Measurements from ENCODE around the gene CARS1. TPM values are rescaled to one million over a fixed set of nuclear protein-coding genes. Genes with fewer than 3 reads are reported as not detected.

The CARS1 gene
- total and polyA plus RNA-seq, 2 donors (not counting 1 experiment from before 2014, with no cell fraction given) = 31.3 to 49.5 TPM

DNA sequence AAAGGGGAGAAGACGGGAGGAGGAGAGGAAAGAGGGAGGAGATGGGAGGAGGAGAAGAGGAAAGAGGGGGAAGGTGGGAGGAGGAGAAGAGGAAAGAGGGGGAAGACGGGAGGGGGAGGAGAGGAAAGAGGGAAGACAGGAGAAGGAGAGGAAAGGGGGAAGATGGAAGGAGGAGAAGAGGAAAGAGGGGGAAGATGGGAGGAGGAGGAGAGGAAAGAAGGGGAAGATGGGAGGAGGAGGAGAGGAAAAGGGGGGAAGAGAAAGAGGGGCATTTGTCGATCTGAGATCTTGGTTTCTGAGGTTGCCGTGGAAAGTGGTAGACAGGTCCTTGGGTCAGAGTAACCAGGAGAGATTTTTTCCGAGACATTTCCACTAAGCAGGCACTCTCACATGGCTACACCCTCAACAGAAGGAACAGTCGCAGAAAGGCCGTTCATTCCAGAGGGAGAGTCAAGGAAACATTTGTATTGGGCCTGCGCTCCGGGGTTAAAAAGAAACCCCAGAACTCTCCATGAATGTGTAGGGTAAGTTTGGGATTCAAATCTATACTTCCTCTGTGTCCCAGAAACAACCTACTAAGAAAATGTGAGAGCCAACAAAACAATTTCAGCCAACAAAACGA lies 39.8 kb upstream of the CARS1 start:
- Histone ChIP-seq H3K4me1 (ENCODE audit: control insufficient read depth in 2 of 2, insufficient read depth in 2 of 2, low read length in 2 of 2) (peaks cover 0 to under 1% of the 10 kb centered on the region in 2 donors), H4K20me1 (ENCODE audit: control insufficient read depth, insufficient read depth, low read length, poor library complexity, severe bottlenecking) (no peaks in the 10 kb centered on the region), H3K4me2 (replicated peaks; ENCODE audit: low read depth, low read length, poor library complexity, severe bottlenecking) (no peak overlapping the region), H2AFZ (ENCODE audit: insufficient read depth, low read depth, low read length, poor library complexity, severe bottlenecking) (no peak overlapping the region), H3K4me3 (ENCODE audit: control extremely low read depth in 1 of 5, extremely low read depth in 1 of 5, insufficient read depth in 1 of 5, low read depth in 2 of 5, low read length in 4 of 5) (no peak overlapping the region), H3K27me3 (replicated peaks in 1 of 4; ENCODE audit: control extremely low read depth in 1 of 4, control insufficient read depth in 3 of 4, insufficient read depth in 4 of 4, low read length in 3 of 4) (peaks cover 0 to 7% (median 0%) of the 10 kb centered on the region in 4 experiments), H3K36me3 (replicated peaks in 1 of 2; ENCODE audit: control extremely low read depth in 1 of 2, control insufficient read depth in 1 of 2, extremely low read depth in 1 of 2, insufficient read depth in 2 of 2, low read length in 1 of 2) (no peaks in the 10 kb centered on the region), H3K79me2 (ENCODE audit: control insufficient read depth, insufficient read depth, low read length) (no peaks in the 10 kb centered on the region), H3K9me3 (ENCODE audit: control extremely low read depth in 1 of 3, control insufficient read depth in 2 of 3, insufficient read depth in 1 of 3, low read length in 2 of 3) (no peaks in the 10 kb centered on the region), H3K9ac (ENCODE audit: low read length) (no peak overlapping the region), H3K27ac (ENCODE audit: low read length in 2 of 2) (no peak overlapping the region)
- Mint-ChIP-seq H3K27me3 (peaks cover 11% of the 10 kb centered on the region), H3K27ac (no peak overlapping the region), H3K9me3 (ENCODE audit: insufficient read depth) (no peaks in the 10 kb centered on the region), H3K4me1 (no peaks in the 10 kb centered on the region), H3K4me3 (no peak overlapping the region)
- 83% methylated on average over 8 of the region's 10 CpGs for WGBS (ENCODE audit: insufficient coverage)
- ATAC-seq (ENCODE audit: low read depth) (no peak), DNase-seq (no peak)
- CTCF ChIA-PET = no interaction called here
- TF ChIP-seq, protein P1, sequence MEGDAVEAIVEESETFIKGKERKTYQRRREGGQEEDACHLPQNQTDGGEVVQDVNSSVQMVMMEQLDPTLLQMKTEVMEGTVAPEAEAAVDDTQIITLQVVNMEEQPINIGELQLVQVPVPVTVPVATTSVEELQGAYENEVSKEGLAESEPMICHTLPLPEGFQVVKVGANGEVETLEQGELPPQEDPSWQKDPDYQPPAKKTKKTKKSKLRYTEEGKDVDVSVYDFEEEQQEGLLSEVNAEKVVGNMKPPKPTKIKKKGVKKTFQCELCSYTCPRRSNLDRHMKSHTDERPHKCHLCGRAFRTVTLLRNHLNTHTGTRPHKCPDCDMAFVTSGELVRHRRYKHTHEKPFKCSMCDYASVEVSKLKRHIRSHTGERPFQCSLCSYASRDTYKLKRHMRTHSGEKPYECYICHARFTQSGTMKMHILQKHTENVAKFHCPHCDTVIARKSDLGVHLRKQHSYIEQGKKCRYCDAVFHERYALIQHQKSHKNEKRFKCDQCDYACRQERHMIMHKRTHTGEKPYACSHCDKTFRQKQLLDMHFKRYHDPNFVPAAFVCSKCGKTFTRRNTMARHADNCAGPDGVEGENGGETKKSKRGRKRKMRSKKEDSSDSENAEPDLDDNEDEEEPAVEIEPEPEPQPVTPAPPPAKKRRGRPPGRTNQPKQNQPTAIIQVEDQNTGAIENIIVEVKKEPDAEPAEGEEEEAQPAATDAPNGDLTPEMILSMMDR (IDR thresholded peaks at IDR 0.05) = no peak
- TF ChIP-seq EZH2 (IDR thresholded peaks at IDR 0.05; ENCODE audit: borderline replicate concordance, insufficient read depth, low read depth, low read length, poor library complexity, severe bottlenecking) = no peak
- POLR2A ChIA-PET = no interaction called here
- intact Hi-C loops (cut with micrococcal nuclease) = no loop called here

DNA sequence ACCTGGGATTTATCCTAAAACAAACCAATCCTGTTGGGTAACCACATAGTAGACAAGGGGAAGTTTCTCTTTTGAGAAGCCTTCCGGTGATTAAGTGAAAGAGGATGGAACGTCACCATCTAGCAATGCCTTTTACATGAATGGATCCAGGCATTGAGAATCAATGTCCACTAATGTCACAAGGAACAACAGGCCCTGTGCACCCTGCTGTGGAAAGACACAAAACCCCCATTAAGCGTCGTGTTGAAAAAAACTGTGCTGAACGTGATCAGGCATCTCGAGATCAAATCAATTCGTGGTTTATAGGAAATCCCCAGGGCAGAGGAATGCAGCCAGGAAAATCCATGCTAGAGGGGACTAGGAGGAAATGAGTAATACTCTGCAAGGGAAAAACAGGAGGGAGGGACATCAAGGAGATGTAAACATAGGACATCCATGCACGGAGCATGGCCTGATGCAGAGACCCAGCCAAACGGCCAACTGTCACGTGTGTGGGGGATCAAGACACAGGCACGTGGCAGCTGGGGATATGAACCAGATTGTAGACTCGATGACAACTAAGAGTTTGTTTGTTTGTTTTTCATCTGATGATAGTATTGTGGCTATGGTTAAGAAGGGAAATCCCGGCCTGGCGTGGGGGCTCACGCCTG lies 38.6 kb upstream of the CARS1 start:
- TF ChIP-seq, protein P1 (IDR thresholded peaks at IDR 0.05) = no peak
- no peak for TF ChIP-seq EZH2 (IDR thresholded peaks at IDR 0.05; ENCODE audit: borderline replicate concordance, insufficient read depth, low read depth, low read length, poor library complexity, severe bottlenecking)
- no peak overlapping the region for H3K4me3 Mint-ChIP-seq
- no peak overlapping the region for H3K27ac Mint-ChIP-seq
- Histone ChIP-seq H3K9me3 (ENCODE audit: control extremely low read depth in 1 of 3, control insufficient read depth in 2 of 3, insufficient read depth in 1 of 3, low read length in 2 of 3) (no peaks in the 10 kb centered on the region), H3K9ac (ENCODE audit: low read length) (no peak overlapping the region), H3K4me1 (ENCODE audit: control insufficient read depth in 2 of 2, insufficient read depth in 2 of 2, low read length in 2 of 2) (peaks cover 0 to 6% of the 10 kb centered on the region in 2 donors), H3K27ac (ENCODE audit: low read length in 2 of 2) (no peak overlapping the region), H4K20me1 (ENCODE audit: control insufficient read depth, insufficient read depth, low read length, poor library complexity, severe bottlenecking) (no peaks in the 10 kb centered on the region), H3K27me3 (replicated peaks in 1 of 4; ENCODE audit: control extremely low read depth in 1 of 4, control insufficient read depth in 3 of 4, insufficient read depth in 4 of 4, low read length in 3 of 4) (peaks cover 0 to 7% (median 0%) of the 10 kb centered on the region in 4 experiments), H2AFZ (ENCODE audit: insufficient read depth, low read depth, low read length, poor library complexity, severe bottlenecking) (no peak overlapping the region), H3K36me3 (replicated peaks in 1 of 2; ENCODE audit: control extremely low read depth in 1 of 2, control insufficient read depth in 1 of 2, extremely low read depth in 1 of 2, insufficient read depth in 2 of 2, low read length in 1 of 2) (no peaks in the 10 kb centered on the region), H3K4me3 (ENCODE audit: control extremely low read depth in 1 of 5, extremely low read depth in 1 of 5, insufficient read depth in 1 of 5, low read depth in 2 of 5, low read length in 4 of 5) (no peak overlapping the region), H3K4me2 (replicated peaks; ENCODE audit: low read depth, low read length, poor library complexity, severe bottlenecking) (no peak overlapping the region), H3K79me2 (ENCODE audit: control insufficient read depth, insufficient read depth, low read length) (no peaks in the 10 kb centered on the region)
- peaks cover 14% of the 10 kb centered on the region for H3K27me3 Mint-ChIP-seq
- 97% methylated on average over 11 of the region's 15 CpGs for WGBS (ENCODE audit: insufficient coverage)
- DNase-seq (no peak), ATAC-seq (ENCODE audit: low read depth) (no peak)
- no peaks in the 10 kb centered on the region for H3K9me3 Mint-ChIP-seq (ENCODE audit: insufficient read depth)
- no peaks in the 10 kb centered on the region for H3K4me1 Mint-ChIP-seq
- CTCF ChIA-PET = interaction anchor here (1.1 kb wide), 1 partner anchor 45 kb away, joined by 3 read pairs; no protein-coding TSS in a partner anchor
- POLR2A ChIA-PET = interaction anchor here (0.7 kb wide), 2 partner anchors 573 to 870 kb away, joined by 4 to 5 read pairs; no protein-coding TSS in a partner anchor
- intact Hi-C loops (cut with micrococcal nuclease) = no loop called here

Measured in B cell (primary cell).